GM12878 (cell line): ENCODE results near the gene LRRC52. TPM values are rescaled to one million over a fixed set of nuclear protein-coding genes. Genes with fewer than 3 reads are reported as not detected.

Source experiments
- ATAC-seq: fragments of 200-7000 bp; cut with Tn5 transposase; 3 replicates; pipeline ENCODE4 v1.9.1; 2020; ENCODE audit warnings: mild to moderate bottlenecking, moderate library complexity
- BruUV-seq: library from RNA; stranded (reverse); fragments of 400-500 nt; replicated peaks from 2 replicates; lab custom pipeline; 2021; lab: Mats Ljungman, UMichigan
- CTCF ChIA-PET: fragments of 300-600 bp; sonication (Branson Sonifier 250); formaldehyde crosslinking; extraction: SDS; loops from one replicate; lab custom pipeline; 2021; ENCODE audit warnings: inconsistent platforms; lab: Yijun Ruan, JAX
- POLR2A ChIA-PET: fragments of 350-600 bp; formaldehyde crosslinking; extraction: SDS; loops from one replicate; lab custom pipeline; 2021; ENCODE audit warnings: inconsistent platforms; lab: Charles Lee
- RAD21 ChIA-PET: fragments of 300-600 bp; sonication (Branson Sonifier 250); formaldehyde crosslinking; loops from one replicate; lab custom pipeline; 2023; ENCODE audit warnings: antibody characterized with exemption; ENCODE audit not compliant: unreplicated experiment; lab: Charles Lee
- SMC1A ChIA-PET: fragments of 300-600 bp; sonication (Branson Sonifier 250); formaldehyde crosslinking; loops from one replicate; lab custom pipeline; 2023; ENCODE audit not compliant: unreplicated experiment, uncharacterized antibody; lab: Charles Lee
- DNase-seq: peaks from one replicate; pipeline ENCODE4 v3.0.0-alpha.2; 2011; ENCODE audit warnings: low read depth, low spot score
- FAIRE-seq: peaks from 3 replicates; lab custom pipeline; 2011; peaks lifted over from hg19 to GRCh38; lab: Jason Lieb, UNC
- H2AFZ ChIP-seq: 2 replicates; pipeline ENCODE4 v1.6.0; 2011; ENCODE audit warnings: low read depth, low read length, control low read depth; ENCODE audit not compliant: control insufficient read depth
- H3K27ac ChIP-seq: 2 replicates; pipeline ENCODE4 v1.5.1; 2011; ENCODE audit warnings: control low read depth; ENCODE audit not compliant: control insufficient read depth, insufficient read depth
- H3K27me3 ChIP-seq, 2 experiments: replicated peaks in 1 of 2; 2 replicates each; pipeline versions ENCODE4 v1.6.0 to v1.6.1; 2011; ENCODE audit warnings: low read length in 1 of 2; ENCODE audit not compliant: control insufficient read depth in 2 of 2, insufficient read depth in 2 of 2
- H3K36me3 ChIP-seq, 2 experiments: 2 replicates each; pipeline ENCODE4 v1.5.1; 2011; ENCODE audit warnings: low read length in 1 of 2; ENCODE audit not compliant: control insufficient read depth in 2 of 2, insufficient read depth in 2 of 2
- H3K4me1 ChIP-seq: 2 replicates; pipeline ENCODE4 v1.6.1; 2011; ENCODE audit warnings: mild to moderate bottlenecking, low read length, moderate library complexity, mixed read lengths; ENCODE audit not compliant: control insufficient read depth, insufficient read depth
- H3K4me2 ChIP-seq: 2 replicates; pipeline ENCODE4 v1.6.0; 2011; ENCODE audit warnings: control low read depth; ENCODE audit not compliant: control insufficient read depth, insufficient read depth
- H3K4me3 ChIP-seq: fragments of 200-600 bp; sonication (generic); 2 replicates; pipeline ENCODE4 v1.5.1; 2016
- H3K79me2 ChIP-seq: 2 replicates; pipeline ENCODE4 v1.6.0; 2011; ENCODE audit warnings: low read length; ENCODE audit not compliant: control insufficient read depth, insufficient read depth
- H3K9ac ChIP-seq: 2 replicates; pipeline ENCODE4 v1.8.0; 2011; ENCODE audit warnings: low read length, control low read depth, mixed read lengths; ENCODE audit not compliant: control insufficient read depth, insufficient read depth
- H3K9me3 ChIP-seq: replicated peaks from 3 replicates; pipeline ENCODE4 v1.5.1; 2011; ENCODE audit warnings: mild to moderate bottlenecking, low read length; ENCODE audit not compliant: control insufficient read depth, insufficient read depth
- H4K20me1 ChIP-seq: 2 replicates; pipeline ENCODE4 v1.6.0; 2011; ENCODE audit not compliant: control insufficient read depth, insufficient read depth
- CBX5 ChIP-seq: sonication (generic); IDR thresholded peaks from 2 replicates; pipeline ENCODE4 v1.6.1; 2016; ENCODE audit warnings: low read depth, moderate library complexity, mild to moderate bottlenecking, inconsistent platforms
- NFYA ChIP-seq: IDR thresholded peaks from 2 replicates; pipeline ENCODE4 v1.6.1; 2011; ENCODE audit warnings: low read depth, mild to moderate bottlenecking, low read length, improper control_type of control experiment, borderline replicate concordance
- NRF1 ChIP-seq: conservative IDR thresholded peaks from 2 replicates; pipeline ENCODE4 v1.6.1; 2011; ENCODE audit warnings: mild to moderate bottlenecking, low read depth, low read length, improper control_type of control experiment
- SRF ChIP-seq, 2 experiments: IDR thresholded peaks; 2 replicates each; pipeline ENCODE4 v1.6.1; 2011; ENCODE audit warnings: low read depth in 2 of 2, low read length in 2 of 2, mild to moderate bottlenecking in 1 of 2, moderate library complexity in 1 of 2
- SUZ12 ChIP-seq: fragments of 200-600 bp; sonication (generic); IDR thresholded peaks from one replicate; pipeline ENCODE4 v1.6.1; 2018; ENCODE audit warnings: antibody characterized with exemption, mild to moderate bottlenecking; ENCODE audit not compliant: unreplicated experiment
- TCF7 ChIP-seq: IDR thresholded peaks from 2 replicates; pipeline ENCODE4 v1.6.1; 2014; ENCODE audit warnings: antibody characterized with exemption, borderline replicate concordance
- ZNF207 ChIP-seq: fragments of 450-650 bp; IDR thresholded peaks from 2 replicates; pipeline ENCODE4 v1.6.1; 2014; ENCODE audit warnings: antibody characterized with exemption, mild to moderate bottlenecking, borderline replicate concordance
- WGBS: methylation state at CpG from one replicate; pipeline ENCODE4 v1.1.6; 2016; ENCODE audit warnings: low lambda C conversion rate; ENCODE audit not compliant: insufficient replicate concordance, insufficient coverage; ENCODE audit errors: missing lambda C conversion rate; 5-methylcytosine and 5-hydroxymethylcytosine counted together
- in situ Hi-C: fragments of 300-500 bp; cut with MboI; formaldehyde crosslinking; loops from 9 replicates; pipeline ENCODE4 v1.14.3; 2018; ENCODE audit warnings: mixed read lengths
- intact Hi-C: fragments of 100-400 bp; cut with micrococcal nuclease; formaldehyde crosslinking; loops from one replicate; pipeline ENCODE4 v1.14.2; 2022; ENCODE audit not compliant: unreplicated experiment
- polyA plus RNA-seq, 11 experiments: library from polyadenylated mRNA; depleted of rRNA in 4 of 11; unstranded in 6 of 11; stranded (reverse) in 5 of 11; fragments of >200 nt; fragmentation: Nextera tagmentation in 4 of 11; fragmentation: Illumina TruSeq in 1 of 11; extraction: Ambion mirVana in 4 of 11; extraction: Trizol in 1 of 11; gene quantifications; 1 replicate in 1 of 11; 2 replicates in 10 of 11; pipeline versions ENCODE4 v1.2.1 to v1.2.3, GENCODE V29; 2011 to 2016; ENCODE audit warnings: inconsistent platforms in 2 of 11, missing spikeins in 2 of 11, low read depth in 1 of 11
- total RNA-seq, 4 experiments: library from RNA; depleted of rRNA in 3 of 4; stranded (reverse); fragments of >200 nt in 3 of 4; fragmentation: Illumina TruSeq in 1 of 4; extraction: Trizol in 1 of 4; gene quantifications; 2 replicates each; pipeline versions ENCODE4 v1.2.1 to v1.2.3, GENCODE V29; 2013 to 2021

LRRC52 gene
- total and polyA plus RNA-seq, 10 of the 15 experiments (the other 5 are each of a cell fraction or from before 2014, with no cell fraction given) = not detected

DNA sequence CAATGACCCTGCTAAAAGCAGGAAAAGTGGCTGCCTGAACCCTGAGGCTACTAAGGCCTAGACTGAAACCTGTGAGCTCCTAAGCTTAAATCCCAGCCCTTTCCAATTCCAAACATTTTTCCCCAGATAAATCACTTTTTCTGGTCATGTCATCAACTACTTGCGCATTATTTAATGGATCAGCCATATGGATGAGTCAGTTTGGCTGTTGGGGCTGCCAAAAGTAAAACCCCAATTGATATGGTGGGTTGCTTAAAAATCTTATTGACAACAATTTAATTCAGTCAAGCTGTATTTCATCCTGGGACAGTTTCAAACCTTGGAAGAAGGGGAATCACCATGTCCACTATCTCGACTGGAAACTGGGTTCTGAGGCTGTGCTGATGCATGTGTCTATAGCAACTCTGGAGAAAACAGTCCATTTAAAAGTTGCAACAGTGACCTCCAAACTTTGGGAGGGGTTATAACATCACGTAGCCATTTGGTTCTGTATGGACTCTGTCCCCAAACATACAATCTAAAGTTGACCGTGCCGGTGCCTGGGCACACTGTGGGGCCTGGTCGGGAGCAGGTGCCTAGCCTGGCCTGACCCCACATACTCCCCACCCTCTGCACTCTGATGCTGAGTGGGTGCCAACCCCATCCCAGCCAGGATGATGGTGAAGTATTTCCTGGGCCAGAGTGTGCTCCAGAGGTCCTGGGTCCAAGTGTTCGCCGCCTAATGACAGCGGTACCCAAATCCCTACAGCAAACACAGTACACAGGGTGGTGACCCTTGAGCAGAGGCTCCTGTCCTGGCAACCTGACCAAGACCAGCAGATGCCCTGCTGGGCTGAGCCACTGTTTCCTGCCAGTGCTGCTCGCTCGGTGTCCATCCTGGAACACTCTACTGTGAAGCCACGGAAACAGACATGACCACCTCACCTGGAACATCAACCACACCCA lies 46.5 kb upstream of the LRRC52 start (continued):
- TF ChIP-seq NRF1 (no peak), ZNF207 (no peak)

DNA sequence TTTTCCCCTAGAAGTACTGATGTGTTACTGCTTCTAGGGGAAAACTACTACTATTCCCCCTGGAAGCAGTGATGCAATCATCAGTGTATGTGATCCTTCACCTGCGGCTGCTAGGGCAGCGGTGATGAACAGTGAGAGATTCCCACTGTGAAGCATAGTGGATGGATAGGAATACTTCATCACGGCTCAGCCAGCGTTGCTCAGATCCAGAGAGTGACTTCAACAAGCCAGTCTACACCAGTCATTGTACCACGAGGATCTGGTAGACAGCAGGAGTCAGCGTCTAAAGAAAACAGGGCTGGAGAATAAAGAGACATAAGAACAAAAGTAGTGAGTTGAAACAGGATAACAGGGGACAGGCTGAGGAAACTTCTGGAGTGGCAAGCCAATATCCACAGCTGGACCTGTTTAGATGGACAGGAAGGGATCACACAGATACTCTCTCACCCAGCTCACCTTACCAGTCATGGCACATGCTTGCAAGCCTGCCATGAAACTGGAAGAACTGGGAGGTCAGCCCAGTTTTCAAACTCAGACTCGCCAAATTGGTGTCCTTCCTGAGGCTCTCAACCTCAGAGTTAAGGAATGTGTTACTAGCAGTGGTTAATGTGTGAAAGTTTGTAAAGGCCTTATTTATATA lies 42.4 kb upstream of the LRRC52 start:
- H3K4me3 ChIP-seq = no peak overlapping the region
- CTCF ChIA-PET = no interaction called here
- TF ChIP-seq NFYA (no peak), SUZ12 (no peak), SRF (IDR thresholded peaks at IDR 0.05; ENCODE audit: low read depth in 2 of 2, low read length in 2 of 2) (no peak), TCF7 (no peak), CBX5 (no peak)
- BruUV-seq = no TSS peak
- RAD21 ChIA-PET = no interaction called here
- FAIRE-seq (no peak), ATAC-seq (no peak), DNase-seq (no peak)
- no peaks in the 10 kb centered on the region for H3K27me3 ChIP-seq
- no peaks in the 10 kb centered on the region for H4K20me1 ChIP-seq
- H3K79me2 ChIP-seq = no peaks in the 10 kb centered on the region
- H3K4me2 ChIP-seq = no peak overlapping the region
- no peaks in the 10 kb centered on the region for H3K4me1 ChIP-seq
- no peaks in the 10 kb centered on the region for H3K36me3 ChIP-seq
- in situ Hi-C loops (no loop called here), intact Hi-C loops (no loop called here)
- POLR2A ChIA-PET = no interaction called here
- no peak overlapping the region for H3K27ac ChIP-seq
- H3K9ac ChIP-seq = no peak overlapping the region
- SMC1A ChIA-PET = no interaction called here
- H2AFZ ChIP-seq = no peak overlapping the region
- WGBS = 28% methylated on average over 7 of the region's 7 CpGs
- no peaks in the 10 kb centered on the region for H3K9me3 ChIP-seq
